ENCODE data around the gene TRIM43.
"Not testable (repeated sequence)": the region's sequence is repeated elsewhere in the genome, so short reads cannot be mapped to it uniquely, and the experiment has no call there.

DNA sequence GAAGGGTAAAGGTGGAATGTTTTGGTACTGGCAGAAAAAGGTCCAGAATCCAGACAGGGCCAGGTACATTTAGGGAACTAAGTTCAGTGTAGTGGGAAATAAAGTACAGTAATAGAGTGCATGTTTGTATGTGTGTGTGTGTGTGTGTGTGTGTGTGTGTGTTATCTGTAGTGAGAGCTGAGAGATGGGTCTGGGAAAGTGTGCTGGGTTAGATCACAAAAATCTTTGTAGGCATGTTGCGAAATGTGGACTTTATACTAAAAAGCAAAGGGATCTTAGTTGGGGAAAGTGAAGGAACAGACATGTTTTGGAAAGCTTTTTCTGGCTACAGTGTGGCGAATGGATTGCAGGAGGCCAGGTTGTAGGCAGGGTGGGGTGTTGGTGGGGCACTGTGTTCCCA lies 53.5 kb downstream of the TRIM43 start:
- TF ChIP-seq, protein P1, sequence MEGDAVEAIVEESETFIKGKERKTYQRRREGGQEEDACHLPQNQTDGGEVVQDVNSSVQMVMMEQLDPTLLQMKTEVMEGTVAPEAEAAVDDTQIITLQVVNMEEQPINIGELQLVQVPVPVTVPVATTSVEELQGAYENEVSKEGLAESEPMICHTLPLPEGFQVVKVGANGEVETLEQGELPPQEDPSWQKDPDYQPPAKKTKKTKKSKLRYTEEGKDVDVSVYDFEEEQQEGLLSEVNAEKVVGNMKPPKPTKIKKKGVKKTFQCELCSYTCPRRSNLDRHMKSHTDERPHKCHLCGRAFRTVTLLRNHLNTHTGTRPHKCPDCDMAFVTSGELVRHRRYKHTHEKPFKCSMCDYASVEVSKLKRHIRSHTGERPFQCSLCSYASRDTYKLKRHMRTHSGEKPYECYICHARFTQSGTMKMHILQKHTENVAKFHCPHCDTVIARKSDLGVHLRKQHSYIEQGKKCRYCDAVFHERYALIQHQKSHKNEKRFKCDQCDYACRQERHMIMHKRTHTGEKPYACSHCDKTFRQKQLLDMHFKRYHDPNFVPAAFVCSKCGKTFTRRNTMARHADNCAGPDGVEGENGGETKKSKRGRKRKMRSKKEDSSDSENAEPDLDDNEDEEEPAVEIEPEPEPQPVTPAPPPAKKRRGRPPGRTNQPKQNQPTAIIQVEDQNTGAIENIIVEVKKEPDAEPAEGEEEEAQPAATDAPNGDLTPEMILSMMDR (IDR thresholded peaks at IDR 0.05; ENCODE audit: extremely low read depth in 1 of 2, insufficient read depth in 1 of 2, low read depth in 1 of 2, low read length in 2 of 2) = not testable (repeated sequence)
- not testable (repeated sequence) for TF ChIP-seq POLR2A (IDR thresholded peaks at IDR 0.05; ENCODE audit: low read depth, low read length); MYC (IDR thresholded peaks at IDR 0.05; ENCODE audit: low read depth, low read length); EZH2 (IDR thresholded peaks at IDR 0.05; ENCODE audit: borderline replicate concordance, low read depth, low read length, severe bottlenecking); POLR2AphosphoS5 (IDR thresholded peaks at IDR 0.05; ENCODE audit: insufficient read depth, low read depth, low read length); JUN (IDR thresholded peaks at IDR 0.05; ENCODE audit: borderline replicate concordance, insufficient read depth, insufficient read length, low read depth)
